NOMO-1 treated with DMSO at 0.1 percent for 48 hours (cell line): ENCODE results near the gene PTPRN2.
A peak's percentile ranks its signal among the peaks of the same experiment; 100 is the strongest.

Experiments used
- DNase-seq: peaks from one replicate; lab custom pipeline; 2025; ENCODE audit not compliant: unreplicated experiment; lab: John Stamatoyannopoulos, UW

PTPRN2 gene

GRCh38 chr7:157686285-157686894 is 901.2 kb downstream of the PTPRN2 start:
- peak; percentile 35 for DNase-seq

GRCh38 chr7:157685430-157686284 is 902.0 kb downstream of the PTPRN2 start:
- no peak for DNase-seq

GRCh38 chr7:157684909-157685429 is 902.7 kb downstream of the PTPRN2 start:
- no peak for DNase-seq

- DNase-seq, result no peak
These were observed 903.3 kb downstream of the PTPRN2 start for GRCh38 chr7:157684157-157684908.

GRCh38 chr7:157683747-157684156 is 903.9 kb downstream of the PTPRN2 start:
- no peak for DNase-seq

GRCh38 chr7:157682946-157683746 is 904.5 kb downstream of the PTPRN2 start:
- DNase-seq, result no peak

- DNase-seq, result no peak
These were observed 905.3 kb downstream of the PTPRN2 start for GRCh38 chr7:157682064-157682945.

- no peak for DNase-seq
These were observed 908.0 kb downstream of the PTPRN2 start for GRCh38 chr7:157679607-157680006.

GRCh38 chr7:157678501-157678900 is 909.1 kb downstream of the PTPRN2 start:
- peak; percentile 14 for DNase-seq

- DNase-seq, result no peak
These were observed 911.0 kb downstream of the PTPRN2 start for GRCh38 chr7:157676456-157677255.

GRCh38 chr7:157676001-157676400 is 911.6 kb downstream of the PTPRN2 start:
- DNase-seq, result no peak

GRCh38 chr7:157675427-157675927 is 912.1 kb downstream of the PTPRN2 start:
- no peak for DNase-seq

- no peak for DNase-seq
These were observed 912.8 kb downstream of the PTPRN2 start for GRCh38 chr7:157674715-157675426.

- no peak for DNase-seq
These were observed 913.5 kb downstream of the PTPRN2 start for GRCh38 chr7:157674027-157674714.

- no peak for DNase-seq
These were observed 914.0 kb downstream of the PTPRN2 start for GRCh38 chr7:157673573-157673972.

GRCh38 chr7:157671358-157672255 is 916.0 kb downstream of the PTPRN2 start:
- no peak for DNase-seq
